Effector memory CD4-positive, alpha-beta T cell (primary cell): Measurements from ENCODE around the gene ARMH4.
"Not testable (repeated sequence)": the region's sequence is repeated elsewhere in the genome, so short reads cannot be mapped to it uniquely, and the experiment has no call there.

ENCODE experiments used
- DNase-seq, 3 donors: peaks; one replicate each; pipeline ENCODE4 v3.0.0-alpha.2; 2020
- H3K27ac ChIP-seq: 2 replicates; pipeline ENCODE4 v1.7.0; 2013; ENCODE audit warnings: mild to moderate bottlenecking, low read length, moderate library complexity; ENCODE audit not compliant: insufficient read depth, poor library complexity, severe bottlenecking
- H3K27me3 ChIP-seq: replicated peaks from 2 replicates; pipeline ENCODE4 v1.7.0; 2013; ENCODE audit warnings: mild to moderate bottlenecking, low read length; ENCODE audit not compliant: insufficient read depth, control insufficient read depth, poor library complexity, severe bottlenecking
- H3K36me3 ChIP-seq: 2 replicates; pipeline ENCODE4 v1.7.0; 2013; ENCODE audit warnings: mild to moderate bottlenecking, low read length, moderate library complexity; ENCODE audit not compliant: control insufficient read depth, insufficient read depth
- H3K4me1 ChIP-seq: 2 replicates; pipeline ENCODE4 v1.7.0; 2013; ENCODE audit warnings: low read length, mild to moderate bottlenecking; ENCODE audit not compliant: control insufficient read depth, insufficient read depth, poor library complexity, severe bottlenecking
- H3K4me3 ChIP-seq: 2 replicates; pipeline ENCODE4 v1.7.0; 2013; ENCODE audit warnings: low read length, low read depth, mild to moderate bottlenecking; ENCODE audit not compliant: insufficient read depth, poor library complexity, severe bottlenecking
- H3K9me3 ChIP-seq: 2 replicates; pipeline ENCODE4 v1.7.0; 2013; ENCODE audit warnings: mild to moderate bottlenecking, low read length, moderate library complexity; ENCODE audit not compliant: control insufficient read depth

ARMH4 gene

DNA sequence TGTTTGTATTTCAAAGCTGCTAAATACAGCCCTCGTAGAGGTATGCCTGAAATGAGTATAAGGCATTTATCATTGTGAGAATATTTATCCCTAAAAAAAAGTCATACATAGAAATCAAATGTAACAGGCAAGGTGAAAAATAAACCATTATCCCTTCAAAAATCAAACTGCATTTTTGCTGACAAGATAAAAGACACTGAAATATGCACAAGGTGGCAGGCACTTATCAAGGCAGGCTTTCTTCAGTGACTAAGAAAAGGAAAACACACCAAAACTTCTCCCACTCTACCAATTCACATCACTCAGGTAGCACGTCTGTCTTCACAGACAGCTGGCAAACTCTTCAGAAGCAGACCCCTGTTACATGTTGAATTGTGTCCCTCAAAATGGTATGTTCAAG is 23.6 kb downstream of the ARMH4 start:
- no peak for DNase-seq
- Histone ChIP-seq H3K4me1 (no peaks in the 10 kb centered on the region), H3K4me3 (no peak overlapping the region), H3K36me3 (no peaks in the 10 kb centered on the region), H3K27ac (no peak overlapping the region), H3K27me3 (no peaks in the 10 kb centered on the region), H3K9me3 (no peaks in the 10 kb centered on the region)

DNA sequence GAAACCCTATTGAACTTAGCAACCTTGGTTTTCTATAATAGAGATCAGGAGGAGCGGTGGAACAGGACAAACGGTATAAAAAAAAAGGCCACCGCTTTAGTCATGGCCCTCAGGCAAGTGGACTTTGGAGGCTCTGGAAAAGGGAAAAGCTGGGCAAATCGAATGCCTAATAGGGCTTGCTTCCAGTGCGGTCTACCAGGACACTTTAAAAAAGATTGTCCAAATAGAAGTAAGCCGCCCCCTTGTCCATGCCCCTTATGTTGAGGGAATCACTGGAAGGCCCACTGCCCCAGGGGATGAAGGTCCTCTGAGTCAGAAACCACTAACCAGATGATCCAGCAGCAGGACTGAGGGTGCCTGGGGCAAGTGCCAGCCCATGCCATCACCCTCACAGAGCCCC is 29.5 kb downstream of the ARMH4 start:
- not testable (repeated sequence) for DNase-seq, H3K27me3 ChIP-seq, H3K4me3 ChIP-seq, H3K27ac ChIP-seq, H3K9me3 ChIP-seq, H3K36me3 ChIP-seq, H3K4me1 ChIP-seq

DNA sequence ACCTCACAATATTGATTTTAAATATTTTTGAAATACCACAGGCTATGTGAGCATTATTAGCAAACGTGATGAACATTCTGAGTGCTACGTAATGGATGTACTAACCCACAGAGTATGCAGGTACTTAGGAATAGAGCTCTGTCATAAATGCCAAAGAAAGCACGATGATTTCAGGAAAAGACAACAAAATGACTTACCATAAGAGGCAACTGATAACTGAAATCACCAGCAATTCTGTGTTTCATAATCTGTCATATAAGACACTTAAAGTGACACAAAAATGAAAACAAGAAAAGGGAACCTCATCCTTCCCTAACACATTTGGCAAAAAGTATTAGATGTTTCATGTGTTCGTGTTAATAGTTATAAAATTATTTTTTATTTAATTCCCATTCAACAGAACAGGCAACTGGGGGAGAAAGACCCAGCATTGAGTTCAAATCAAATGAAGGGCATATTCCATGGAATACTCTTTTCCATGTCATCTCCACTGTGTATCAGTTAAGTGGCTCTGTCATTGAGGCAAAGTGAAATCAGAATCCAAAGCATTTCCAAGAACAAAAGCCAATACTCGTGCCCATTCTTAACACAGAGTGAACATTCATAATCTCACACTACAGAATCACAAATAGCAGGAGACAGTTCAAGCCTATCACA is 30.4 kb downstream of the ARMH4 start:
- H3K36me3 ChIP-seq = no peaks in the 10 kb centered on the region
- peaks cover 5% of the 10 kb centered on the region for H3K27me3 ChIP-seq
- DNase-seq = no peak
- no peak overlapping the region for H3K4me3 ChIP-seq
- H3K27ac ChIP-seq = no peak overlapping the region
- no peaks in the 10 kb centered on the region for H3K4me1 ChIP-seq
- no peaks in the 10 kb centered on the region for H3K9me3 ChIP-seq

DNA sequence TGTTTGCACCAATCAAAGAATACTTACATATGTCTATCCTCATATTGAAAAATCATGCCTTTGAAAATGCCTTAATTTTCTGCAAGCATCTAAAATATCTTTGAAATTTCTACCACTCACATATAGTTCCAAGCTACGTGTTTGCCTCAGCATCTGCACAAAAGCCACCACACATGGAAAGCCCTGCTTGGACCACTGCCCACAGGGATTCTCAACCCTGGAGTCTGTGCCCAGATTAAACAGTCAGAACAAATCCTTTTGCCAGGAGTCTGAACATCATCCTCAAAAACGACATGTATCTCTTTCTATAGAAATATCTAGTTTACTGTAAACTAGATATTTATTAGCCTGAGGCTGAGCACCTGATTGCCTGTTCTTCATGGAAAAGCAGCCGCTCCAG is 32.6 kb downstream of the ARMH4 start:
- H3K4me3 ChIP-seq = no peak overlapping the region
- DNase-seq = no peak
- no peak overlapping the region for H3K27ac ChIP-seq
- no peaks in the 10 kb centered on the region for H3K4me1 ChIP-seq
- no peaks in the 10 kb centered on the region for H3K9me3 ChIP-seq
- peaks cover 5% of the 10 kb centered on the region for H3K27me3 ChIP-seq
- H3K36me3 ChIP-seq = no peaks in the 10 kb centered on the region

DNA sequence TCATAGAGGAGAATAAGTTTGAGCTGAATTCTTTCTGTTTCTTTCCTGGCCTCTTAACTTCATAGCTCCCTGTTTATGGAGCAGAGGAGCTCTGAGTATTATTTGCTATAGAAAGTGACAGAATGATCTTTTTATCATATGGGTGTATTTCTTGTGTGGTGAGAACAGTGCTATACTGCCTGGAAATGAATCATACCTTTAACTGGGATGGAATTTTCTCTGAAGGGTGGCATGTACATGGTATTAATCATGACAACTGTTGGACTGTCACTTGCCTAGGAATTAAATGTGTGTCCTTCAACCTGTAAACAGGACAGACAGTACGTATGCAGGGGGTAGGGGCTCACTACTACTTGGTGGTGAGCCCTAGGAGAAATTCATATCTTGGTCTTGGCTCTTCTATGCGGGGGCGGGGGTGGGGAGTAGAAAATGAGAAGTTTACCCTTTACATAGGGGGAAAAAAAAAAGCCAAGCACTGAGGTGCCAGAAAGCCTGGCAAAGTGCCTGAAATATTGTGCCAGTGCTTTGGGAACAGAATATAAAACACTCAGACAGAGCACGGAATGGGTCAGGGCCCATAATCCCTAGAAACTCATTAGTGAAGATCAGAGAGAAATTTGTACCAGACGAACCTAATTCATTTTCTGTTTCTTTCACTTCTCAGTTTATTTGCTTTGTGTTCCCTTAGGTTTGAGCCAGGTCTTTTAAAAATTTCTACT is 33.8 kb downstream of the ARMH4 start:
- Histone ChIP-seq H3K4me1 (no peaks in the 10 kb centered on the region), H3K9me3 (no peaks in the 10 kb centered on the region), H3K27me3 (peaks cover 5% of the 10 kb centered on the region), H3K4me3 (no peak overlapping the region), H3K27ac (no peak overlapping the region), H3K36me3 (no peaks in the 10 kb centered on the region)
- no peak for DNase-seq

DNA sequence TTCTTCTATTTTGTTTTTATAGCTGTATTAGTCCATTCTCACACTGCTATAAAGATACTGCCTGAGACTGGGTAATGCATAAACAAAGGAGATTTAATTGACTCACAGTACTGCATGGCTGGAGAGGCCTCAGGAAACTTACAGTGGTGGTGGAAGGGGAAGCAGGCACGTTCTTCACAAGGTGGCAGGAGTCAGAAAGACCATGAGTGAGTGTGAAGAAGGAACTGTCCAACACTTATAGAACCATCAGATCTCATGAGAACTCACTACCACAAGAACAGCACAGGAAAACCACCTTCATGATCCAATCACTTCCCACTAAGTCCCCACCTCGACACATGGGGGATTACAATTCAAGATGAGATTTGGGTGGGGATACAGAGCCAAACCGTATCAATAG is 42.3 kb downstream of the ARMH4 start:
- DNase-seq = no peak
- Histone ChIP-seq H3K9me3 (no peaks in the 10 kb centered on the region), H3K27ac (no peak overlapping the region), H3K4me3 (no peak overlapping the region), H3K27me3 (no peaks in the 10 kb centered on the region), H3K4me1 (no peaks in the 10 kb centered on the region), H3K36me3 (no peaks in the 10 kb centered on the region)

DNA sequence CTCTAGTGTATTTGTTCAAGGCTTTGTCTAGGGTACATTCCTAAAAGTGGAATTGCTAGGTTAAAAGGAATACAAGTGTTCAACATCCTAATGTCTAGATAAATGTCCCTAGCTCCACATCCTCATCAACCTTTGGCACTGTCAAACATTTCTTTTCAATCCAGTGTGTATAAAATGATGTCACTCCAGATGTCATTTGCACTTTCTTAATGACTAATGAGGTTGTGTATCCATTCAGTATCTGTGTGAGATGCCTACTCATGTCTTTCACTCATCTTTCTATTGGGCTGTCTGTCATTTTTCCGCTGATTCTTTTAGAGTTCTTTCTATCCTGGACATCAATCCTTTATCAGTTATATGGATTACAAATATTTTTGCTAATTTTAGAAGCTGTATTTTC is 43.3 kb downstream of the ARMH4 start:
- H3K4me3 ChIP-seq = no peak overlapping the region
- H3K4me1 ChIP-seq = no peaks in the 10 kb centered on the region
- no peaks in the 10 kb centered on the region for H3K27me3 ChIP-seq
- DNase-seq = no peak
- no peak overlapping the region for H3K27ac ChIP-seq
- no peaks in the 10 kb centered on the region for H3K9me3 ChIP-seq
- no peaks in the 10 kb centered on the region for H3K36me3 ChIP-seq

DNA sequence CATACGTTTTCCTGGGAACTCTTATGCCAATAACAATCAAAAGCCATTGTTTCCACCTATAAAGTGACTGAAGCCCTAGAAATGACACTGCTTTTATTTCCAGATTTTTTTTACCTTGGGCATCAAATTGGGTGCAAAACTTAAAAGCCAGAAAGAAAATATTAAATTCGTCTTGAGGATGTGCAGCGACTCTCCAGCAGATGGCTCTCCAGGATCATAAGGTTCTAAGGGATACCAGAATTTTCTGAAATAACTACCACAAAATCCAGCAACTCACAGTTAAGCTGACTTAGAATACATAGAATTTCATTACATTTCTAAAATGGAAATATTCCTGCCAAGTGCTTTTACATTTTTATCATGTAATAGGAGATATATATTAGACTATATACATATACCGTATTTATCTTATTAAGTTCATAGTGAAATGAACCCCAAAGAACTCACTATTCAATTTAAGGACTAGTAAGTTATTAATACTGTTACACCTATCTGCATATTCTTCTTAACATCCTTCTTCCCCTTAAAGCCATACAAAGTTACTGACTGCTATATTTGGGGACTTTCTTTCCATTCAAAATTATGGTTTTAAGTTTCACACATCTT is 44.0 kb downstream of the ARMH4 start:
- Histone ChIP-seq H3K4me1 (no peaks in the 10 kb centered on the region), H3K4me3 (no peak overlapping the region), H3K36me3 (no peaks in the 10 kb centered on the region), H3K9me3 (no peaks in the 10 kb centered on the region), H3K27ac (no peak overlapping the region), H3K27me3 (no peaks in the 10 kb centered on the region)
- DNase-seq = peak in 1 of 3 donors; percentile 1

DNA sequence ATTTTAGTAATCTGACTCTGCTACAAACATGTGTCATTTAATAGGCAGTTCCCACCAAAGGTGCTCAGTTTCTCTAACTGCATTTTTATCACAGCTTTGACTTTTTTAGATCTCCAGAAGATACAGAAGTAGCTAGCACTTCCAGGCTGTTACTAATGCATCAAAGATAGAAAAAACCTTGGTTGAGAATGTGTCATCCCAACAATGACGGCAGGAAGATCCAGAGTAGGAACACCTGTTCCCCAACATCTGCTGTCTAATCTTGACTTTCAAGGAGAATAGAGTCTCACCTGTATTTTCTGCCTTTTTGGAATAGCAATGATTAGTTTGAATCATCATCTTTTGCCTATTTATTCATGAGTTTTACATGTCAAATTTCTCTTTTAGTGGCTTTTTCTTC is 45.0 kb downstream of the ARMH4 start:
- no peaks in the 10 kb centered on the region for H3K27me3 ChIP-seq
- H3K27ac ChIP-seq = no peak overlapping the region
- DNase-seq = no peak
- H3K9me3 ChIP-seq = no peaks in the 10 kb centered on the region
- no peaks in the 10 kb centered on the region for H3K36me3 ChIP-seq
- no peaks in the 10 kb centered on the region for H3K4me1 ChIP-seq
- no peak overlapping the region for H3K4me3 ChIP-seq

DNA sequence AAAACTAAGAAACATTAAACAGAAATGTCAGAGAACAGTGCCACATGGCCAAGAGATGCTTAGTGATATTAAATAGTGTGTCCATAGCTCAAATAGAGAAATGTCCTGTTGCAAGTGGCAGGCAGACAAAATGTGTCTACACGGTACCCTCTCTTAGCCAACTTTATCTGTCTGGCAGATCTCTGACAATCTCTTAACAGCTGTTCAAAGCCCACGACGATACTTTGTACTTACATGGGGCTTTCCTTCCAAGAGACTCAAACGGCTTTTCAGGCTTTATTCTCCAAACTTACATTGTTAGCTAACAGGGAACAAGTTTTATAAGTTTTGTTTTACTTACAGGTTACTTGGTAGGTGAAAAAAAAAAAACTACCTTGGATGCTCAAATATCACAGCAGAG is 45.6 kb downstream of the ARMH4 start:
- no peak overlapping the region for H3K27ac ChIP-seq
- no peaks in the 10 kb centered on the region for H3K36me3 ChIP-seq
- no peaks in the 10 kb centered on the region for H3K9me3 ChIP-seq
- H3K27me3 ChIP-seq = no peaks in the 10 kb centered on the region
- H3K4me3 ChIP-seq = no peak overlapping the region
- no peak for DNase-seq
- no peaks in the 10 kb centered on the region for H3K4me1 ChIP-seq
